ENCODE measurements around the gene LGALS16.
"Not testable (repeated sequence)": the region's sequence is repeated elsewhere in the genome, so short reads cannot be mapped to it uniquely, and the experiment has no call there.

Gene LGALS16

GRCh38 chr19:39661565-39661964, 5.9 kb downstream of the LGALS16 start:
- no peak overlapping the region for H3K4me3 ChIP-seq (ENCODE audit: low read length)
- TF ChIP-seq ZNF274 (IDR thresholded peaks at IDR 0.05; ENCODE audit: low read depth, low read length) = no peak

GRCh38 chr19:39669860-39670259, 14.1 kb downstream of the LGALS16 start:
- not testable (repeated sequence) for H3K4me3 ChIP-seq (ENCODE audit: low read length)

- no peak overlapping the region for H3K4me3 ChIP-seq (ENCODE audit: low read length)
- no peak for TF ChIP-seq ZNF274 (IDR thresholded peaks at IDR 0.05; ENCODE audit: low read depth, low read length)
Measured at GRCh38 chr19:39670998-39671397, 15.3 kb downstream of the LGALS16 start.

- H3K4me3 ChIP-seq (ENCODE audit: low read length) = no peak overlapping the region
- no peak for TF ChIP-seq ZNF274 (IDR thresholded peaks at IDR 0.05; ENCODE audit: low read depth, low read length)
Measured at GRCh38 chr19:39671739-39672363, 16.1 kb downstream of the LGALS16 start.

GRCh38 chr19:39672473-39672872, 16.8 kb downstream of the LGALS16 start:
- no peak for TF ChIP-seq ZNF274 (IDR thresholded peaks at IDR 0.05; ENCODE audit: low read depth, low read length)
- no peak overlapping the region for H3K4me3 ChIP-seq (ENCODE audit: low read length)

- H3K4me3 ChIP-seq (ENCODE audit: low read length) = not testable (repeated sequence)
Measured at GRCh38 chr19:39673862-39674261, 18.1 kb downstream of the LGALS16 start.

DNA sequence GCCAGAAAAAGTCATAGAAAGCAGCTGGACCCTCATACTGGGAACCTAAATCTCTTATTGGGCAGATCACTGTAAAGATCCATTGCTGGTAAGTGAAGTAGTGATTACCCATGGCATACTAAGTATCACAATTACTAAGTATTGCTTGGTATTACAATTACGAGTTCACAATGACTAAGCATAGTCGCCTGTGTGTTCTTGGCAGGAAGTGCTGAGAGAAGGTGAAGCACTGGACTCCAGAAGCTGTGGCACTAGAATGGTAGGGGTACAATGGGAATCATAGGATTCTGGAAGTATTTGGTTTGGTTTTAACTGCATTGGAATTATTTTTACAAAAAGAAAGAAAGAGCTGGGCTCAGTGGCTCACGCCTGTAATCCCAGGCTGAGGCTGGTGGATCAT, 20.3 kb downstream of the LGALS16 start:
- H3K4me3 ChIP-seq (ENCODE audit: low read length) = no peak overlapping the region
- TF ChIP-seq ZNF274 (IDR thresholded peaks at IDR 0.05; ENCODE audit: low read depth, low read length) = no peak

GRCh38 chr19:39677961-39678889, 22.5 kb downstream of the LGALS16 start:
- H3K4me3 ChIP-seq (ENCODE audit: low read length) = peak overlapping the region; percentile 1; the same call in 1 of the 2 replicates
- no peak for TF ChIP-seq ZNF274 (IDR thresholded peaks at IDR 0.05; ENCODE audit: low read depth, low read length)

DNA sequence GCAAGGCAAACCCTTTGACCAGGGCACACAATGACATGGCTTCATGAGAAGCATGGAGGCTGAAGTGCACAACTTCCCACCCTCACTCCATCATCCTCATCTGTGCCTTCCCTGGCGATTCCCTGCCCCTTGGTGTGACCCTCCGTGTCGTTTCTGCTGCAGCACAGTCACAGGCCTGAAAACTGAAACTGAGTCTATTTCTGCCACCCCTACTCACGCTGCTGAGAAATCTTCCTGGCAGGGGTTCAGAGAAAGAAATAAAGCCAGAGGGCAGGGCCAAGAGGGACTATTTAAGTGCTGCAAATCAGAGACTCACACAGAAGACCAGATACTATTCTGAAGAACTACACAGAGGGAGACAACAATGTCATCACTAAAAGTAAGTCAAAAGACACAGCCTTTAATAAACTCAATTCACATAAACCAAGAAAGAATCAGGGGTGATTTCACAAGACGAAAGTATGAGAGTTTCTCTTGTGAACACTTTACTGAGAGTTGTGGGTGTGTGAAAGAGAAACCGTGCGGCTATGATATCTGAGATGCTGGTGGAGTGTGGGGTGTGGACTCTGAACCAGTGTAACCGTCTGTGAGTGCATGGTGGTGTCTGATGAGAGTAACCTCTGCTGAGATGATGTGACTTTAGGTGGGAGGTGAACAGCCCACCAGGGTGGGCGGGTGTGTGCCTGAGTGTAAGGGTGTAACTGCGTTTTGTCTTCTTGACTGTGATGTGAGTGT, 23.5 kb downstream of the LGALS16 start:
- no peak for TF ChIP-seq ZNF274 (IDR thresholded peaks at IDR 0.05; ENCODE audit: low read depth, low read length)
- H3K4me3 ChIP-seq (ENCODE audit: low read length) = peak overlapping the region; percentile 54; the same call in 1 of the 2 replicates

DNA sequence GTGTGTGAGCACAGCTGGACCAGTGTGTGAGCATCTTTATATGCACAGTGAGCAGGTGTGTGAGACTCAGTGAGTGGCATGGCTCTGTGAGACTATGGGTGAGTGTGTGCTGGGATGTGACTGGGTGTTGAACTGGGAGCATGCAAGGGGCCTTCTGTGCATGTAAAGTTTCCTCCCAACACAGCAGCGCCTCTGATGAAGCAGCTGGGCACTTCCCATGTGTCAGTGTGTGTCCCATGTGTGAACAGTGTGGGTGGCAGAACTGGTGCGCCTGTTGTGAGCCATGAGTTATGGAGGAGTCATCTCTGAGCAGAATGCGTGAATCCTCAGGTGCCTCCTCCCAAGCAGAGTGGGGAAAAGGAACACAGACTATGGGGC, 24.1 kb downstream of the LGALS16 start:
- TF ChIP-seq ZNF274 (IDR thresholded peaks at IDR 0.05; ENCODE audit: low read depth, low read length) = no peak

DNA sequence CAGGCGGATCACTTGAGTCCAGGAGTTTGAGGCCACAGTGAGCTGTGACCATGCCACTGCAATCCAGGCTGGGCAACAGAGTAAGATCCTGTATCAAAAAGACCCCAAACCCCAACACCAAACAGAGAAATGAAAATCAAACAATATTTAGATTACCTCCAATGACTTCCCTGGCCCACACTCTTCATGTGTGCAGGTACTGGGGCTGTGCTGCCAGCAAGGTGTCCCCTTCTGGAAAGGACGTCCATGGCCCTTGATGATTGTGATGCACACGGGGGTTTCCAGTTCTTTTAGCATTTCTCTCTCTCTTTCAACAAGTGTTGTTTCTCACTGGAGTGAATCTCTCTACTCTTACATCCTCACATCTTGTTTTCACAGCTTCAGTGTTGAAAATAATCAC, 24.9 kb downstream of the LGALS16 start:
- H3K4me3 ChIP-seq (ENCODE audit: low read length) = no peak overlapping the region; the same call in 1 of the 2 replicates
- no peak for TF ChIP-seq ZNF274 (IDR thresholded peaks at IDR 0.05; ENCODE audit: low read depth, low read length)

More for the DNA sequence above, 24.1 kb downstream of the LGALS16 start:
- peak overlapping the region; percentile 54; the same call in 1 of the 2 replicates for H3K4me3 ChIP-seq (ENCODE audit: low read length)

GRCh38 chr19:39681416-39681815, 25.7 kb downstream of the LGALS16 start:
- TF ChIP-seq ZNF274 (IDR thresholded peaks at IDR 0.05; ENCODE audit: low read depth, low read length) = no peak
- H3K4me3 ChIP-seq (ENCODE audit: low read length) = no peak overlapping the region

GRCh38 chr19:39684267-39684666, 28.6 kb downstream of the LGALS16 start:
- no peak for TF ChIP-seq ZNF274 (IDR thresholded peaks at IDR 0.05; ENCODE audit: low read depth, low read length)

DNA sequence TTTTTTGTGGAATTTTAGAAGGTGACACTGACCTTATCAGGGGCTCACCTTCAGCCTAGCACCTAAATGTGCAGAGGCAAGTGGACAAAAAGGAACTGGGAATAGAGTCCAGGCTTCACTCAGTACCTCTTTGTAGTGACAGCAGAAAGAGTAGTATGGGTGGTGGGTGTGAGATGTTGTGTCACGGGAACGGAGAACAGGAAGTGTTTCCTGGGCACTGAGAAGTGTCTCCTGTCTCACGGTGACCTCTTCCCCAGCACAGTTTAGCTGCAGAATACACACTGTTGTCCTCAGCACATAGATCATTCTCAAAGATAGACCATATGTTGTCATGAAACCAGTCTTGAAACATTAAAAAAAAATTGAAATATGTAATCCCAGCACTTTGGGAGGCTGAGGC, 31.0 kb downstream of the LGALS16 start:
- no peak overlapping the region for H3K4me3 ChIP-seq (ENCODE audit: low read length)
- TF ChIP-seq ZNF274 (IDR thresholded peaks at IDR 0.05; ENCODE audit: low read depth, low read length) = no peak

More at GRCh38 chr19:39684267-39684666, 28.6 kb downstream of the LGALS16 start:
- no peak overlapping the region for H3K4me3 ChIP-seq (ENCODE audit: low read length)

- H3K4me3 ChIP-seq (ENCODE audit: low read length) = not testable (repeated sequence)
Measured at GRCh38 chr19:39688637-39689036, 32.9 kb downstream of the LGALS16 start.

All from GM08714 (cell line).